Hepatocyte (in vitro differentiated cells): ENCODE results near the gene ALK.

Source experiments
- EZH2 ChIP-seq: fragments of 200-600 bp; sonication (generic); IDR thresholded peaks from 2 replicates; pipeline ENCODE4 v1.6.1; 2016; ENCODE audit warnings: antibody characterized with exemption, mild to moderate bottlenecking, borderline replicate concordance
- EZH2phosphoT487 ChIP-seq: fragments of 200-600 bp; sonication (generic); IDR thresholded peaks from one replicate; pipeline ENCODE4 v1.6.1; 2018; ENCODE audit warnings: antibody characterized with exemption, mild to moderate bottlenecking, low read depth, moderate library complexity; ENCODE audit not compliant: unreplicated experiment, severe bottlenecking
- TF ChIP-seq, protein P1 (sequence below): fragments of 200-600 bp; sonication (generic); IDR thresholded peaks from 2 replicates; pipeline ENCODE4 v1.5.1; 2016; ENCODE audit warnings: antibody characterized with exemption, mild to moderate bottlenecking; ENCODE audit not compliant: poor library complexity

DNA sequence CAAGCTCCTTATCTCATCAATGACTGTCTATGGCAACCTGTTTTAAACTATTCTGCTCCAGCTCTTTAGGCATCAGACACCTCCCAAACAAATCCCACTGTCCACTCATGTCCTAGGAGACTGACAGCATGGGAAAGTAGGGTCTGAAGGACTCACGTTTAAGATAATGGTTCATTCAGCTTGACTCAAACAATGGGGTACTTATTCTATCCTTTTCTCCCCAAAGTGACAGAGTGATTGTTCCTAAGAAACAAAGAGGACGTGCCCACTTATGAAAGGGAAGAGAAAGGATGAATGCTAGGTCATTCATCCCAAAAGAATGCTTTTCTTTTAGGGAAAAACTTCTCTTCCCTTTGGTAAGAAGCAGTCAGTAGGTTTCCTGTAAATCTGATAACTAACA lies 41.9 kb downstream of the ALK start:
- TF ChIP-seq, protein P1, sequence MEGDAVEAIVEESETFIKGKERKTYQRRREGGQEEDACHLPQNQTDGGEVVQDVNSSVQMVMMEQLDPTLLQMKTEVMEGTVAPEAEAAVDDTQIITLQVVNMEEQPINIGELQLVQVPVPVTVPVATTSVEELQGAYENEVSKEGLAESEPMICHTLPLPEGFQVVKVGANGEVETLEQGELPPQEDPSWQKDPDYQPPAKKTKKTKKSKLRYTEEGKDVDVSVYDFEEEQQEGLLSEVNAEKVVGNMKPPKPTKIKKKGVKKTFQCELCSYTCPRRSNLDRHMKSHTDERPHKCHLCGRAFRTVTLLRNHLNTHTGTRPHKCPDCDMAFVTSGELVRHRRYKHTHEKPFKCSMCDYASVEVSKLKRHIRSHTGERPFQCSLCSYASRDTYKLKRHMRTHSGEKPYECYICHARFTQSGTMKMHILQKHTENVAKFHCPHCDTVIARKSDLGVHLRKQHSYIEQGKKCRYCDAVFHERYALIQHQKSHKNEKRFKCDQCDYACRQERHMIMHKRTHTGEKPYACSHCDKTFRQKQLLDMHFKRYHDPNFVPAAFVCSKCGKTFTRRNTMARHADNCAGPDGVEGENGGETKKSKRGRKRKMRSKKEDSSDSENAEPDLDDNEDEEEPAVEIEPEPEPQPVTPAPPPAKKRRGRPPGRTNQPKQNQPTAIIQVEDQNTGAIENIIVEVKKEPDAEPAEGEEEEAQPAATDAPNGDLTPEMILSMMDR = no peak
- no peak for TF ChIP-seq EZH2
- TF ChIP-seq EZH2phosphoT487 = no peak
